ENCODE results near the gene AKAP6. TPM values are rescaled to one million over a fixed set of nuclear protein-coding genes. Genes with fewer than 3 reads are reported as not detected.

Gene AKAP6
- total and polyA plus RNA-seq, 5 donors, result 15.8 to 138 (median 115) TPM

DNA sequence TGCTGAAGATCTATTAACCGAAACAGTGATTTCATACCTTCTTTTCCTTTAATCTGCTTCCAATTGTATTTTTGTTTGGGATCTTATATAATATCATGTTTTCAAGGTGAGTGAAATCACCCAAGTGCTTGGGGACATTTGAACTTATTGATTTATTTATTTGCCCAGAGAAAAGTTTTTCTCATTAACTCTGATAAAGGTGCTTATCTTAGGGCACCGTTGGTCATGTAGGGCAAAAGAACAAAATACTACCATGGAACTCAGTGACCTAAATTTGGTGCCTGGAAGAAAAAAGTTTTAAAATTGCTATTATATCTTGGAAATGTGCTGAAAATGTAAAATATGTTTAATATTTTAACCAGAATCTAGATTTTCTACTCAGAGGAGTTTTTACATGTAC lies 402.2 kb downstream of the AKAP6 start:
- ATAC-seq, result no peak
- Histone ChIP-seq H3K27ac (ENCODE audit: low read length) (no peak overlapping the region), H3K4me3 (ENCODE audit: low read length) (no peak overlapping the region), H3K9me3 (ENCODE audit: control insufficient read depth, low read length) (no peaks in the 10 kb centered on the region), H3K4me1 (ENCODE audit: control insufficient read depth, insufficient read depth, low read length) (no peaks in the 10 kb centered on the region), H3K27me3 (ENCODE audit: control insufficient read depth, insufficient read depth) (no peaks in the 10 kb centered on the region)
- 71% methylated on average over 2 of the region's 2 CpGs for WGBS
- no peak for DNase-seq
- intact Hi-C loops (cut with DNase I), result no loop called here

DNA sequence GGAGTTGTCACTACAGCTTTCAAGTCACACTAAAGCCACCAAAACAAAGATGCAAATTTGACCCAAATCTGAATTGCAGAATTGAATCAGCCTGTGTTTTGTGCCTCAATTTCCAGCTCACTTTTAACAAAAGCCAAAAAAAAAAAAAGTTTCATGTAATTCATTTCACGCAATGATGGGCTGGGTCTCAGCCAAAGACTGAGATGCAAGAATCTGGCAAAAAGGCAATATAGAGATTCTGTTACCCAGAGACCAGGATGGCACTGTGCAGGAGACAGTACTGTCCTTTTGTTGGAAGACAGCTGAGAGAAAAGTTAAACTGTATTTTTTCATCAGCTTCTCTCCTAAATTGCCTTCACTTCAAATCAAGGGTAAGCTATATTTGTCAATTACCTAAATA lies 403.9 kb downstream of the AKAP6 start:
- no peak for DNase-seq
- Histone ChIP-seq H3K27me3 (ENCODE audit: control insufficient read depth, insufficient read depth) (no peaks in the 10 kb centered on the region), H3K4me3 (ENCODE audit: low read length) (no peak overlapping the region), H3K9me3 (ENCODE audit: control insufficient read depth, low read length) (no peaks in the 10 kb centered on the region), H3K4me1 (ENCODE audit: control insufficient read depth, insufficient read depth, low read length) (no peaks in the 10 kb centered on the region), H3K27ac (ENCODE audit: low read length) (no peak overlapping the region)
- 86% methylated on average over 1 of the region's 1 CpG for WGBS
- intact Hi-C loops (cut with DNase I), result no loop called here
- no peak for ATAC-seq

DNA sequence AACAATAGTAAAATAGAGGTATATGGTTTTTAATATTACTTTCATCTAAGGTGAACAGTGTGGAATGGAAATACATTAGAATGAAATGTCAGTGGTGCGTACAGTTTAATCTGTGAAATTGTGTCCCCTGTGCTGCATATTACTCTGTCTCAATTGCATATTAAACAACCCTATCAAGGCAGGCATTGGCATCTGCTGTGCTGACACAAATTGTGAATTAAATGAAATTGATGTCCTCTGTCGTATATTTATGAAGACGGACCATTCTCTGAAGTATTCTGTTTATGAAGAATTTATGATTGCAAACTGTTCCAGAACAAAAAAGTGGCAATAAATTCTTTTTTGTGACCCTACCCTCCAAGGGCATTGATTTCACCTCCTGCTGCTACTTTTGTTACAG lies 405.2 kb downstream of the AKAP6 start:
- DNase-seq (no peak), ATAC-seq (no peak)
- no peaks in the 10 kb centered on the region for H3K27me3 ChIP-seq (ENCODE audit: control insufficient read depth, insufficient read depth)
- H3K27ac ChIP-seq (ENCODE audit: low read length), result no peak overlapping the region
- H3K4me1 ChIP-seq (ENCODE audit: control insufficient read depth, insufficient read depth, low read length), result no peaks in the 10 kb centered on the region
- no peak overlapping the region for H3K4me3 ChIP-seq (ENCODE audit: low read length)
- WGBS, result 94% methylated on average over 3 of the region's 3 CpGs
- intact Hi-C loops (cut with DNase I), result no loop called here
- no peaks in the 10 kb centered on the region for H3K9me3 ChIP-seq (ENCODE audit: control insufficient read depth, low read length)

DNA sequence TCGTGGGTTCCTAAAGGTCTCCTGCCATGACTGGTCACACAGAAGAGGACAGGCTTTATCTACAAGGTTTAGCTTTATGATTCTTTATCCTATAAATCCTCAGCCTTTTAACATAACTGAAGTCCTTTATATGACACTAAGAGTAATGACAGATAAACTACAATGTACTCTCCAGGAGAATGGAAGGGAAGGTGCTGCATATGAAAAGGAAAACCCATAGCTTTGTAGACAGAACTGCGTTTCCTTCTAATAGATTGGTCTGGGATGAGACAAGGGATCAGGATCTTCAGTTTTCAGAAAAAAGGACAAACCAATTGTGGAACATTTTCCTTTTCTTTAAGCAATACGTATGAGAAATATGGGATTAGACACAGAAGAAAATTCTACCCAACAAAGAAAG lies 408.5 kb downstream of the AKAP6 start:
- H3K4me3 ChIP-seq (ENCODE audit: low read length), result no peak overlapping the region
- intact Hi-C loops (cut with DNase I), result no loop called here
- H3K4me1 ChIP-seq (ENCODE audit: control insufficient read depth, insufficient read depth, low read length), result no peaks in the 10 kb centered on the region
- ATAC-seq, result no peak
- no peak for DNase-seq
- H3K27ac ChIP-seq (ENCODE audit: low read length), result no peak overlapping the region
- WGBS, result 83% methylated on average over 3 of the region's 3 CpGs
- H3K9me3 ChIP-seq (ENCODE audit: control insufficient read depth, low read length), result no peaks in the 10 kb centered on the region
- no peaks in the 10 kb centered on the region for H3K27me3 ChIP-seq (ENCODE audit: control insufficient read depth, insufficient read depth)

DNA sequence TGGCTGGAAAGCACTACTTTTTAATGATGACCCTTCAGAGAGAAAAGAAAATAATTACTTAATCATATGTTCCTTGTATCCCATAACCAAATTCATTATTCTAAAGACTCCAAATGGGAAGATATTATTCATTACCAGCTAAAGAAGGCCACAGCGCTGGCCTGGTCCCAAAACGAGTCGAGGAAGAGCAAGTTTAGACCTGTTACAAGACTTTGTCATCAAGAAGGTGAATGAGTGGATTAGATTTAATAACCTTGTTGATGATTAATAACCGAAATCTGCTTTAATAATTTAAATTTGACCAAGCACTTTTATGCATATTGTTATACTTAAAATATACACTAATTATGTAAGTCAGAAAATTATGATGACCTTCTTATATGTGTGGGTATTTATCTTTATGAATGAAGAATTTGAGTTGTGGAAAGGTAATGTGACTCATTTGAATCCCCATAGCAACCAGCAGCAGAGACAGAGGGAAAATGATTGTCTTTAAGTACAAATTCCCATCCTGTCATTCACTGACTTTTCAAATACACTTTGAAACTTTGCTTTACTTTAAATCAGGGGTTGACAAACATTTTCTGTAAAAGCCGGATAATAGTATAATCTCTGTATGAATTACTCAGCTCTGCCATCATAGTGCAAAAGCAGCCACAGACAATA lies 409.2 kb downstream of the AKAP6 start:
- Histone ChIP-seq H3K9me3 (ENCODE audit: control insufficient read depth, low read length) (no peaks in the 10 kb centered on the region), H3K4me1 (ENCODE audit: control insufficient read depth, insufficient read depth, low read length) (no peaks in the 10 kb centered on the region), H3K4me3 (ENCODE audit: low read length) (no peak overlapping the region), H3K27ac (ENCODE audit: low read length) (no peak overlapping the region), H3K27me3 (ENCODE audit: control insufficient read depth, insufficient read depth) (no peaks in the 10 kb centered on the region)
- ATAC-seq (no peak), DNase-seq (no peak)
- intact Hi-C loops (cut with DNase I), result no loop called here
- WGBS, result 84% methylated on average over 5 of the region's 5 CpGs

DNA sequence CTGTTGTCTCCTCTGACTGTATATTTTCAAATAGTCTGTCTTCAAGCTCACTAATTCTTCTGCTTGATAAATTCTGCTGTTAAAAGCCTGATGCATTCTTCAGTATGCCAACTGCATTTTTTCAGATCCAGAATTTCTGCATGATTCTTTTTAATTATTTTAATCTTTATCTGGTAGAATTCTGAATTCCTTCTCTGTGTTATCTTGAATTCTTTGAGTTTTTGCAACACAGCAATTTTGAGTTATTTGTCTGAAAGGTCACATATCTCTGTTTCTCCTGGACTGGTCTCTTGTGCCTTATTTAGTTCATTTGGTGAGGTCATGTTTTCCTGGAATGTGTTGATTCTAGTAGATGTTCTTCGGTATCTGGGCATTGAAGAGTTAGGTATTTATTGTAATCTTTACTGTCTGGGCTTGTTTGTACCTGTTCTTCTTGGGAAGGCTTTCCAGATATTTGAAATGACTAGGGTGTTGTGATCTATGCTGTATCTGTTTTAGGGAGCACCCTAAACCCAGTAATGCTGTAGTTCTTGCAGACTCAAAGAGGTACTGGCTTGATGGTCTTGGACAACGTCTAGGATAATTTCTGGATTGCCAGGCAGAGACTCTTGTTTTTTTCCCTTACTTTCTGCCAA lies 415.8 kb downstream of the AKAP6 start:
- ATAC-seq, result no peak
- 67% methylated on average over 2 of the region's 2 CpGs for WGBS
- no peak overlapping the region for H3K4me3 ChIP-seq (ENCODE audit: low read length)
- no peaks in the 10 kb centered on the region for H3K27me3 ChIP-seq (ENCODE audit: control insufficient read depth, insufficient read depth)
- no peak for DNase-seq
- H3K27ac ChIP-seq (ENCODE audit: low read length), result no peak overlapping the region
- H3K9me3 ChIP-seq (ENCODE audit: control insufficient read depth, low read length), result no peaks in the 10 kb centered on the region
- intact Hi-C loops (cut with DNase I), result no loop called here
- H3K4me1 ChIP-seq (ENCODE audit: control insufficient read depth, insufficient read depth, low read length), result no peaks in the 10 kb centered on the region

DNA sequence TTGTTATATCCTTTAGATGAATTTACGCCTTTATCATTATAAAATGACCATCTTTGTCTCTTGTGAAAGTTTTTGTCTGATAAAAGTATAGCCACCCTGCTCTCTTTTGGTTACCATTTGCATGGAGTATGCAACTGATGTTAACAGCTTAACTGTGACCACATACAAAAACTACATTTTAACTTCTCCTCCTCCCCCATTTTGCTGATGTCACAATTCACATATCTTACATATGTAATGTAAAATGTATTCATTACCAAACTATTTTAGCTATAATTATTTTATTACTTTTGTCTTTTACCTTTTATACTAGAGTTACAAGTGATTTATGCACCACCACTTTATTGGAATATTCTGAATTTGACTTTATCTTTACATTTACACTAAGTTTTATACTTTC lies 425.1 kb downstream of the AKAP6 start:
- Histone ChIP-seq H3K27me3 (ENCODE audit: control insufficient read depth, insufficient read depth) (no peaks in the 10 kb centered on the region), H3K4me1 (ENCODE audit: control insufficient read depth, insufficient read depth, low read length) (no peaks in the 10 kb centered on the region), H3K27ac (ENCODE audit: low read length) (no peak overlapping the region), H3K9me3 (ENCODE audit: control insufficient read depth, low read length) (no peaks in the 10 kb centered on the region), H3K4me3 (ENCODE audit: low read length) (no peak overlapping the region)
- WGBS, result 96% methylated on average over 1 of the region's 1 CpG
- intact Hi-C loops (cut with DNase I), result no loop called here
- ATAC-seq (no peak), DNase-seq (no peak)

DNA sequence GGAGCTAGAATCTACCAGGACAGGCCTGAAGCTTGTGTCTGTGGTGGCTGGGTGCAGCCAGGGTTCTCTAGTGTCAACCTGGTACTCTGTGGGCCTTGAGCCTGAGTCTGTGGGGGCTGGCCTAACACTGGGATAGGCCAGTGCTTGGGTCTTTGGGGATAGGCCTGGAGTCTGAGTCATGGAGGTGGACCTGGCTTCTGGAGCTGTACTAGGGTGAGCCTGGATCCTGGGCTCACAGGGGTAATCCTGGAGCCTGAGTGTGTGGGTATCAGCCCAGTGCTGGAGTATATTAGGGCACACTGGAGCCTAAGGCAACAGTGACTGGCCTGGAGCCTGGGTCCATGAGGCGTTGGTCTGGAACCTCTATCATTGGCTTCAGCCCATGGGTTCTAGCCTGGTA lies 427.1 kb downstream of the AKAP6 start:
- ATAC-seq (peak in 1 of 2 donors; percentile 41), DNase-seq (no peak)
- no peaks in the 10 kb centered on the region for H3K27me3 ChIP-seq (ENCODE audit: control insufficient read depth, insufficient read depth)
- H3K4me1 ChIP-seq (ENCODE audit: control insufficient read depth, insufficient read depth, low read length), result no peaks in the 10 kb centered on the region
- no peaks in the 10 kb centered on the region for H3K9me3 ChIP-seq (ENCODE audit: control insufficient read depth, low read length)
- intact Hi-C loops (cut with DNase I), result no loop called here
- 95% methylated on average over 1 of the region's 1 CpG for WGBS
- no peak overlapping the region for H3K27ac ChIP-seq (ENCODE audit: low read length)
- no peak overlapping the region for H3K4me3 ChIP-seq (ENCODE audit: low read length)

DNA sequence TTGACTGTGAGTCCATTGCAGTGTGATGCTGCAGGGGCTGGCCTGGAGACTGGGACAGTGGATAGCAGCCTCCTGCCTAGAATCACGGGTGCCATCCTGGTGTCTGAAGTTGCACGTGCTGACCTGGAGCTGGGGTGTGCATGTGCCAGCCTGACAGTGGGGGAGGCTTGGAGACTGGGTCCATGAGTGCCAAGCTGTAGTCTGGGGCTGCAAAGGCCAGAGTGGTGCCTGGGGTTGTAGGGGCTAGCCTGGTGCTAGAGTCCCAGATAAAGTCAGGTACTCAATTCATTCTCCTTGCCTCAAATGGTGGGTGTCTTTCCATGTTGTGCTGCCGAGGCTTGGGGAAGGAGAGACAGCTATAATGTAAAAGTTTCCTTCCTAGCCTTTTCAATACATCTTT lies 427.7 kb downstream of the AKAP6 start:
- no peaks in the 10 kb centered on the region for H3K27me3 ChIP-seq (ENCODE audit: control insufficient read depth, insufficient read depth)
- no peaks in the 10 kb centered on the region for H3K4me1 ChIP-seq (ENCODE audit: control insufficient read depth, insufficient read depth, low read length)
- intact Hi-C loops (cut with DNase I), result no loop called here
- WGBS, result 90% methylated on average over 3 of the region's 3 CpGs
- H3K4me3 ChIP-seq (ENCODE audit: low read length), result no peak overlapping the region
- DNase-seq (peak in 1 of 3 donors; percentile 21), ATAC-seq (peak in 1 of 2 donors; percentile 22)
- no peak overlapping the region for H3K27ac ChIP-seq (ENCODE audit: low read length)
- no peaks in the 10 kb centered on the region for H3K9me3 ChIP-seq (ENCODE audit: control insufficient read depth, low read length)

DNA sequence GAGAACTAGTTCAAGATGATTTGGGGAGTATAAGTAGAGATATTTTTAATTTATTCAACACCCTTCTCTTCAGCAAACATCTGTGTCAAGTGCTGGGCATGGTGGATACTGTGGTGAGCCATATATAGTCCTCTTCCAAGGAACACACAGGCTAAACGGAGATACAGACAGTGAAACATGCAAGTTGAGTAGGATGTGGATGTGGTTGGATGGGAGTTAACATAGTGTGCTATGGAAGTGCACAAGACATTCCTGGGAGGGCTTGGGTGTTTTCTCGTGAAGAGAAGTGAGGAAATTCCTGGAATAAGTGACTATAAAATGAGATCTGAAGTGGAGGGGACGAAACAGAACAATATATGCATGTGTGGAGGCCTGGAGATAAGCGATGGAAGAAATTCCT lies 428.5 kb downstream of the AKAP6 start:
- H3K27ac ChIP-seq (ENCODE audit: low read length), result no peak overlapping the region
- intact Hi-C loops (cut with DNase I), result no loop called here
- ATAC-seq (no peak), DNase-seq (no peak)
- no peak overlapping the region for H3K4me3 ChIP-seq (ENCODE audit: low read length)
- H3K9me3 ChIP-seq (ENCODE audit: control insufficient read depth, low read length), result no peaks in the 10 kb centered on the region
- H3K27me3 ChIP-seq (ENCODE audit: control insufficient read depth, insufficient read depth), result no peaks in the 10 kb centered on the region
- 68% methylated on average over 4 of the region's 4 CpGs for WGBS
- H3K4me1 ChIP-seq (ENCODE audit: control insufficient read depth, insufficient read depth, low read length), result no peaks in the 10 kb centered on the region

DNA sequence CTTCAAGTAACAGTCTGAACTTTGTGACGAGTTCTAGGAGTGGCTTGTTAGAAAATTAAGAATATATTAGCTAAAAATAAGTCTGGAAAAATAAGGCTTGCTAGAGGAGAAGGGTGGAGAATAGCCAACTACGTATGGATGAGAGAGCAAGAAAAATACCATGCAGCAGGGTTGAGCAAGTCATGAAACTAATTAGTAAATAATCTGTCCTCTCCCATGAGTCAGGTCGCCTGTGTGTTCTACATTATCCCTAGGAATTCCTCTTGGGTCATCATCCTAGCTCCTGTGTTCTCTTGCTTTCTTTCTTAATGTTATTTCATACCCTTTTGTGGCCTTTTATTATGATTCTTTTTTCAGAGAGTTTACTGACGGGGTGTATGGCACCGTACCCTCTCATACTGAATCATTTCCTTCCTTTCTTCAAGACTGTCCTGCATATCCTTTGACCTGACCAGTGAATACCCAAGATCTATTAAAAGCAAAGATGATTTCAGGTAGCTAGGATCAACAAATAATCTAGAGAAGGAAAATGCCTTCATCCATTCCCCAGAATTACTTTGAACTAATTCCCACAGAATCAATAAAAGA lies 432.4 kb downstream of the AKAP6 start:
- Histone ChIP-seq H3K9me3 (ENCODE audit: control insufficient read depth, low read length) (no peaks in the 10 kb centered on the region), H3K4me3 (ENCODE audit: low read length) (no peak overlapping the region), H3K27me3 (ENCODE audit: control insufficient read depth, insufficient read depth) (no peaks in the 10 kb centered on the region), H3K4me1 (ENCODE audit: control insufficient read depth, insufficient read depth, low read length) (no peaks in the 10 kb centered on the region), H3K27ac (ENCODE audit: low read length) (no peak overlapping the region)
- DNase-seq (no peak), ATAC-seq (no peak)
- WGBS, result 63% methylated on average over 5 of the region's 5 CpGs
- intact Hi-C loops (cut with DNase I), result no loop called here

All from right cardiac atrium (tissue), 5 donors.